ENCODE measurements around the gene LRBA.
"Not testable (repeated sequence)": the region's sequence is repeated elsewhere in the genome, so short reads cannot be mapped to it uniquely, and the experiment has no call there.

LRBA gene, protein sequence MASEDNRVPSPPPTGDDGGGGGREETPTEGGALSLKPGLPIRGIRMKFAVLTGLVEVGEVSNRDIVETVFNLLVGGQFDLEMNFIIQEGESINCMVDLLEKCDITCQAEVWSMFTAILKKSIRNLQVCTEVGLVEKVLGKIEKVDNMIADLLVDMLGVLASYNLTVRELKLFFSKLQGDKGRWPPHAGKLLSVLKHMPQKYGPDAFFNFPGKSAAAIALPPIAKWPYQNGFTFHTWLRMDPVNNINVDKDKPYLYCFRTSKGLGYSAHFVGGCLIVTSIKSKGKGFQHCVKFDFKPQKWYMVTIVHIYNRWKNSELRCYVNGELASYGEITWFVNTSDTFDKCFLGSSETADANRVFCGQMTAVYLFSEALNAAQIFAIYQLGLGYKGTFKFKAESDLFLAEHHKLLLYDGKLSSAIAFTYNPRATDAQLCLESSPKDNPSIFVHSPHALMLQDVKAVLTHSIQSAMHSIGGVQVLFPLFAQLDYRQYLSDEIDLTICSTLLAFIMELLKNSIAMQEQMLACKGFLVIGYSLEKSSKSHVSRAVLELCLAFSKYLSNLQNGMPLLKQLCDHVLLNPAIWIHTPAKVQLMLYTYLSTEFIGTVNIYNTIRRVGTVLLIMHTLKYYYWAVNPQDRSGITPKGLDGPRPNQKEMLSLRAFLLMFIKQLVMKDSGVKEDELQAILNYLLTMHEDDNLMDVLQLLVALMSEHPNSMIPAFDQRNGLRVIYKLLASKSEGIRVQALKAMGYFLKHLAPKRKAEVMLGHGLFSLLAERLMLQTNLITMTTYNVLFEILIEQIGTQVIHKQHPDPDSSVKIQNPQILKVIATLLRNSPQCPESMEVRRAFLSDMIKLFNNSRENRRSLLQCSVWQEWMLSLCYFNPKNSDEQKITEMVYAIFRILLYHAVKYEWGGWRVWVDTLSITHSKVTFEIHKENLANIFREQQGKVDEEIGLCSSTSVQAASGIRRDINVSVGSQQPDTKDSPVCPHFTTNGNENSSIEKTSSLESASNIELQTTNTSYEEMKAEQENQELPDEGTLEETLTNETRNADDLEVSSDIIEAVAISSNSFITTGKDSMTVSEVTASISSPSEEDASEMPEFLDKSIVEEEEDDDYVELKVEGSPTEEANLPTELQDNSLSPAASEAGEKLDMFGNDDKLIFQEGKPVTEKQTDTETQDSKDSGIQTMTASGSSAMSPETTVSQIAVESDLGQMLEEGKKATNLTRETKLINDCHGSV (N-terminal part only)

DNA sequence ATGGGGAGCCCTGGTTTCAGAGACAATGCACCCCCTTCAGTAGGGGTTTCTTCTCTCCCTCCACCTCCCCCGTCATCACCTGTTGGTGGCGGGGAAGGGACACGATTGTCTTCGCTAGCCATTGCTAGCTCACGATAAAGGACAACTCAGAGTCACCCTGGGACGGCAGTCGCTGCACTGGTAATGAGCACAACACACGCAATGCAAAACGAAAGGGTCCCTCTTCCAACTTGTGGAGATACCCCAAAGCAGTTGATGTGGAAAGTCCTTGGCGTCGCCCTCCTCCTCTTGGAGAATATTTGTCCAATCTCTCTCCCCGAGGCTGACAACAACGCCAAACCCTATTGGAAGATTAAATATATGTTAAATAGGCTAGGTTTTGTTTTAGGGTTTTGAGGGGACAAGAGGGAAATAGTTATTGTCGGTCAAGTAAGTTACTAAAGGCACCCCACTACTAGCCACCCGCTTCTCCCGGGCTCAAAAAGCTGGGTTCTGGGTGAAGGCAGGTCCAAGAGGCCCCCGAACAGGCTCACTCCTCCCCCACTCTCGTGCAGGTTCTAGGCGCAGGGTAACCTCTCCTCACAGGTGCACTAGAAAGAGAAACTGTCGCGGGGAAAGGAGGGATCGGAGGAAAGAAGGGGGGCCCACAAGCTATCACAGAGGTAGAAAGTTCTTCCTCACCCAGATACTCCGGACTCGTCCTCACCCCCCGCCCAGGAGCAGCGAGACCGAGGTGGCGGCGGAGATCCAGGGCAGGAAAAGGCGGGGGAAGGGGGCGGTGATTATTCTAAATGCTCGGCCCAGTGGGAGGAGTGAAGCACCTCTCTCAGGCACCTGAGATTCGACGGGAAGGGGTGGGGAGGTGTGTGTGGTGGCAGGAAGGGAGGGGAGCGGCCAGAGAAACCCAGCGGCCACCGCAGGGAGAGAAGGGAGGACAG lies at the start of gene LRBA:
TSS of gene LRBA (minus strand) at position 764 of the 938 bp plus-strand sequence. CDS start at position 122, 642 bp downstream.
- peak; percentile 66 for DNase-seq

DNA sequence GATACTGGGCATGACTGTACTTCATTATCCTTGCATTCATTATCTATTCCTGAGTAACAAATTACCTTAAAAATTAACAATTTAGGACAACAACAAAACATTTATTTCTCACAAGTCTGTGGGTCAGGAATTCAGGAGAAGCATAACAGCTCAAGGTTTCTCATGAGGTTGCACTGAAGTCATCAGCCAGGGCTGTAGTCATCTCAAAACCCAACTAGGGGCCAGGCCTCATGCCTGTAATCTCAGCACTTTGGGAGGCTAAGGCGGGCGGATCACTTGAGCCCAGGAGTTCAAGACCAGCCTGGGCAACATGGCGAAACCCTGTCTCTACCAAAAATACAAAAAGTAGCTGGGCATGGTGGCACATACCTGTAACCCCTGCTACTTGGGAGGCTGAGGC lies 48.1 kb upstream of the LRBA start:
- DNase-seq: not testable (repeated sequence)

- no peak for DNase-seq
Observed at GRCh38 chr4:151055539-151055938, 40.5 kb upstream of the LRBA start.

DNA sequence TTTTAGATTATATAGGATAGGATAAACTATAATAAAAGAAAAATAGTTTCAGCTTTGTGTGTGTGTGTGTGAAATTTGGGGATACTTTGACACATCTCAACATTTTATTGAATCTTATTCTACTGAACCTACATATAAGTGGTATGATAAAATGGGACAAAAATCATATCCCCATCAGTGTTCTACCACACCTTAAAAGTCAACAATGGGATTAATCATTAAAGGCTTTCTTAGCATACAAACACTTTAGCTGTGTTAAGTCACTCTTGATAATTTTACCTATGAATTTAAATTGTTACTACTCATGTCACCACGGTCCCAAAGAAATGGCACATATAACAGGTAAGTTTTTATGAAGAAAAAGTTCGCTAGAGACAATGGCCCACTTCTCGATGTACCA lies 37.7 kb upstream of the LRBA start:
- no peak for DNase-seq

DNA sequence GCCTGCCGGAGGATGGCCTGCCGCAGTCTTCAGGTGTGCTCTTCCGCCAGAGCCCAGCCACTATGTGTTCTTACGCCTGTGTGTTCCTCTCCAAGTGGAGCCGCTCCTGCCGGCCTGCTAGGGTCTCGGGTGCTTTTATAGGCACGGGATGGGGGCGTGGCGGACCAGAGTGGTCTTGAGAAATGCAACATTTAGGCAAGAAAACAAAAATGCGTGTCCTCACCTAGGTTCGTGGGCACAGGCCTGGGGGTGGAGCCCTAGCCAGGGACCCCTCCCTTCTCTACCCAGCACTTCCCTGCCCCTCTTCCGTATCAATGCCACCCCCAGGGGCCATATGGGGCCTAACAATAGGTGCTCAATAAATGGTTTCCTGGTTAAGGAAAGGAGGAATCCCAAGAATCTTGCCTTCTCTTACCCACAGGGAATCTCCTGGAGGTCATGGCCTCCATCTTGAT lies 34.4 kb upstream of the LRBA start:
- DNase-seq: no peak

- no peak for DNase-seq
Observed at GRCh38 chr4:151048913-151049312, 33.8 kb upstream of the LRBA start.

DNA sequence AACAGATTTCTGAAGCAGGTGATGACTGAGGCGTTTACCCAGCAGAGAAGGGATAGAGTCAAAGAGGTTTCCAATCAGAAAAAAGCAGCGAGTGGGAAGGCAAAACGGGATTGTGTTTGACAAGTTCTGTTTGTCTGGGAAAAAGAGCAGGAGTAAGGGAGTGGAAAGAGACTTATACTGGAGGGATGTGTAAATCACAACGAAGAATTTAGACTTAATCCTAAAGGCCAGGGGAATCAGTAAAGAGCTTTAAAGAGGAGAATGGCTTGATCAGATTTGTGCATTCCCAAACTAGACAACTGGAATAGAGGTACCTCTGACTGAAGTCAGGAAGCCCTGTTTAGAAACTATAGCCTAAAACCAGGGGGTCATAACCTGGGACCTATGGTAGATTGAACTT lies 31.5 kb upstream of the LRBA start:
- DNase-seq: no peak

GRCh38 chr4:151045907-151046306 lies 30.8 kb upstream of the LRBA start:
- DNase-seq: no peak

DNA sequence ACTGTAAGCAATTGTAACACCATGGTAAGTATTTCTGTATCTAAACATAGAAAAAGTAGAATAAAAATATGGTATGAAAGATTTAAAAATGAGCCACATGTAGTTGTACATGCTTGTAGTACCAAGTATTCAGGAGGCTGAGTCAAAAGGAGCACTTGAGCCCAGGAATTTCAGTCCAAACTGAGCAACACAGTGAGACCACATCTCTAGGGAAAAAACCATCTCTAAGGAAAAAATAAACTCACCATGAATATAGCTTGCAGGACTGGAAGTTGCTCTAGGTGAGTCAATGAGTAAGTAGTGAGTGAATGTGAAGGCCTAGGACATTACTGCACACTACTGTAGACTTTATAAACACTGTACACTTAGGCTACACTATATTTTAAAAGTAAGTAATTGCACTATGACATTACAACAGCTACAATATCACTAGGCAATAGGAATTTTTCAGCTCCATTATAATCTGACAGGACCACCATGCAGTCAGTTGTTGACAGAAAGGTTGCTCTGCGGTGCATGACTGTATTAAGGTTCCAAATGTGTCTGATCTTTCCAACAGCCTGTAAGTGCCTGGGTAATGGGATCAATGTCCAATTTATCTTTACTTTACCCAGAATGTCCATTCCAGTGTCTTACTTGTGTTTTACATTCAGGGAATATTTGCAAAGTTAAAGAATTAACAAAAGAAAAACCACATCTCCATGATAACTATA lies 28.9 kb upstream of the LRBA start:
- no peak for DNase-seq

DNA sequence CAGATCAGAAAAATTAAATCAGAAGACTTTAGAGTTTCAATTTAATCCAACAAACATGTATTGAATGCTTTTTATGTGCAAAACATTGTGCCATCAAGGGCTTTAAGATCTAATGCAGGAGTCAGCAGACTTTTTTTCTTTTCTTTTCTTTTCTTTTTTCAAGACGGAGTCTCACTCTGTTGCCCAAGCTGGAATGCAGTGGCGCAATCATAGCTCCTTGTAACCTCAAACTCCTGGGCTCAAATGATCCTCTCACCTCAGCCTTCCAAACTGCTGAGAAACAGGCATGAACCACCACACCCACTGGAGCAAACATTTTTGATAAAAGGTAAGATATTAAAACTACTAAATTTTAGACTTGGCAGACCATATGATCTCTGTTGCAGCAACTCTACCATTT lies 24.6 kb upstream of the LRBA start:
- DNase-seq: no peak

DNA sequence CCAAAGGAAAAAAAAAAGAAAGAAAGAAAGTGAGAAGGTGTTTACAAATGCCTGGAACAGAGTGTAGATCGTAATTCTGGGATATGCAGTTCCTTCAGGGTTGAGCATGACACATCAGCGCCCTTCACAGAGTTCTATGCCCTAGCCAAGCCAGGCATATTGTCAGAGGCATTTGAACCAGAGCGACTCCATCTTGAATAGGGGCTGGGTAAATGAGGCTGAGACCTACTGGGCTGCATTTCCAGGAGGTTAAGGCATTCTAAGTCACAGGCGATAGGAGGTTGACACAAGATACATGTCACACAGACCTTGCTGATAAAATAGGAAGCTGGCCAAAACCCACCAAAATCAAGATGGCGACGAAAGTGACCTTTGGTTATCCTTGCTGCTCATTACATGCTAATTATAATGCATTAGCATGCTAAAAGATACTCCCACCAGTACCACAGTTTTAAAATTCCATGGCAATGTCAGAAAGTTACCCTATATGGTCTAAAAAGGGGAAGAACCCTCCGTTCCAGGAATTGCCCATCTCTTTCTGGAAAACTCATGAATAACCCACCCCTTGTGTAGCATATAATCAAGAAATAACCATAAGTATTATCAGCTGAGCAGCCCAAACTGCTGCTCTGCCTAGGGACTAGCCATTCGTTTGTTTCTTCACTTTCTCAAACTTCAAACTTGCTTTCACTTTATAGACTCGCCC lies 23.5 kb upstream of the LRBA start:
- no peak for DNase-seq

GRCh38 chr4:151035911-151036310 lies 20.8 kb upstream of the LRBA start:
- DNase-seq: no peak

- DNase-seq: no peak
Observed at GRCh38 chr4:151035328-151035727, 20.2 kb upstream of the LRBA start.

- DNase-seq: no peak
Observed at GRCh38 chr4:151034829-151035228, 19.7 kb upstream of the LRBA start.

GRCh38 chr4:151031831-151032605 lies 16.9 kb upstream of the LRBA start:
- peak; percentile 42 for DNase-seq

DNA sequence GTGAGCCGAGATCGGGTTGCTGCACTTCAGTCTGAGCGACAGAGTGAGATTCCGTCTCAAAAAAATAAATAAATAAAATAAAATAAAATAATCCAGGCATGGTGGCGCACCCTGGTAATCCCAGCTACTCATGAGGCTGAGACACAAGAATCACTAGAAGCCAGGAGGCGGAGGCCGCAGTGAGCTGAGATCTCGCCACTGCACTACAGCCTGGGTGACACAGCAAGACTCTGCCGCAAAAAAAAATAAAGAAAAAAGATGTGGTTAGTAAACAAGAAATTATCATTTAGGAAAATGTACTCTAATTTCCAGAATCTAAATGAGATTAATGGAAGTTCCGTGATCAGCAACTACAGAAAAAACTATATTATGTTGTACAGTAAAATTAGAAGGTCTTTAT lies 14.5 kb upstream of the LRBA start:
- DNase-seq: no peak

DNA sequence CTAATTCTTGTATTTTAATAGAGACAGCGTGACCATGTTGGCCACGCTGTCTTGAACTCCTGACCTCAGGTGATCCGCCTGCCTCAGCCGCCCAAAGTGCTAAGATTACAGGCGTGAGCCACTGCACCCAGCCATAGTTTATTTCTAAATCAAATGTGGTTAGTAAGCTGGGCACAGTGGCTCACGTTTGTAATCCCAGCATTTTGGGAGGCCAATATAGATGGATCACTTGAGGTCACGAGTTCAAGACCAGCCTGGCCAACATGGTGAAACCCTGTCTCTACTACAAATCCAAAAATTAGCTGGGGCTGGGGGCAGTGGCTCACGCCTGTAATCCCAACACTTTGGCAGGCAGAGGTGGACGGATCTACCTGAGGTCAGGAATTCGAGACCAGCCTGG lies 13.9 kb upstream of the LRBA start:
- not testable (repeated sequence) for DNase-seq

DNA sequence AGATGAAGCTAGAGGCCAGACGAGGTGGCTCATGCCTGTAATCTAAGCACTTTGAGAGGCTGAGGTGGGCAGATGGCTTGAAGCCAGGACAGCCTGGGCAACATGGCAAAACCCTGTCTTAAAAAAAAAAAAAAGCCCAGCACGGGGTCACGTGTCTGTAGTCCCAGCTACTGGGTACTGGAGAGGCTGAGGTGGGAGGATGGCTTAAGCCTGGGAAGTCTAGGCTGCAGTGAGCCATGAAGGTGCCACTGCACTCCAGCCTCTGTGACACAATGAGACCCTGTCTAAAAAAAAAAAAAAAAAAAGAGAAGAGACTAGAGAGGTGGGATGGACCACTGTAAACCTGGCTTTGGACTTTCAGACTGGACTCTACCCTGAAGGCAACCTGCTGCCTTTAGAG lies 10.7 kb upstream of the LRBA start:
- no peak for DNase-seq

- no peak for DNase-seq
Observed at GRCh38 chr4:151022586-151022985, 7.5 kb upstream of the LRBA start.
